A673 (cell line): ENCODE measurements around the gene NTNG1. TPM values are rescaled to one million over a fixed set of nuclear protein-coding genes. Genes with fewer than 3 reads are reported as not detected.

Experiments
- BruUV-seq: library from RNA; stranded (reverse); fragments of 400-500 nt; replicated peaks from 2 replicates; lab custom pipeline; 2021; lab: Mats Ljungman, UMichigan
- CTCF ChIA-PET: fragments of 300-600 bp; sonication (Branson Sonifier 250); formaldehyde crosslinking; loops from one replicate; lab custom pipeline; 2022; ENCODE audit warnings: antibody characterized with exemption; lab: Charles Lee
- POLR2A ChIA-PET: fragments of 300-600 bp; sonication (Branson Sonifier 250); formaldehyde crosslinking; loops from one replicate; lab custom pipeline; 2022; ENCODE audit warnings: antibody characterized with exemption; ENCODE audit not compliant: low non-redundant PET; lab: Charles Lee
- DNase-seq: peaks from one replicate; pipeline ENCODE4 v3.0.0-alpha.2; 2015; ENCODE audit warnings: low spot score
- H3K27ac ChIP-seq: fragments of 200-600 bp; sonication (generic); 2 replicates; pipeline ENCODE4 v1.5.1; 2016; ENCODE audit warnings: mixed run types, low read depth, mild to moderate bottlenecking, mixed read lengths, antibody characterized with exemption, low read length; ENCODE audit not compliant: poor library complexity, severe bottlenecking
- H3K27me3 ChIP-seq: fragments of 200-600 bp; sonication (generic); replicated peaks from 2 replicates; pipeline ENCODE4 v1.6.1; 2017; ENCODE audit warnings: mixed run types, low read depth, mild to moderate bottlenecking, mixed read lengths, antibody characterized with exemption, low read length; ENCODE audit not compliant: insufficient read depth, poor library complexity
- H3K36me3 ChIP-seq: fragments of 200-600 bp; sonication (generic); 2 replicates; pipeline ENCODE4 v1.6.1; 2016; ENCODE audit warnings: mixed run types, mild to moderate bottlenecking, mixed read lengths, antibody characterized with exemption, low read length; ENCODE audit not compliant: insufficient read depth, poor library complexity, severe bottlenecking
- H3K4me1 ChIP-seq: fragments of 200-600 bp; sonication (generic); 2 replicates; pipeline ENCODE4 v1.6.1; 2017; ENCODE audit warnings: mixed run types, mild to moderate bottlenecking, mixed read lengths, antibody characterized with exemption, low read length; ENCODE audit not compliant: insufficient read depth, poor library complexity, severe bottlenecking
- H3K4me3 ChIP-seq: fragments of 200-600 bp; sonication (generic); 2 replicates; pipeline ENCODE4 v1.5.1; 2016; ENCODE audit warnings: low read depth, mixed run types, mild to moderate bottlenecking, mixed read lengths, low read length; ENCODE audit not compliant: poor library complexity, severe bottlenecking
- H3K9me3 ChIP-seq: fragments of 200-600 bp; sonication (generic); 2 replicates; pipeline ENCODE4 v1.6.1; 2016; ENCODE audit warnings: mixed run types, low read depth, mild to moderate bottlenecking, mixed read lengths, antibody characterized with exemption, low read length; ENCODE audit not compliant: poor library complexity, severe bottlenecking
- EZH2 ChIP-seq: fragments of 200-600 bp; sonication (generic); IDR thresholded peaks from 2 replicates; pipeline ENCODE4 v1.6.1; 2017; ENCODE audit warnings: borderline replicate concordance, low read depth, mild to moderate bottlenecking, mixed read lengths, antibody characterized with exemption, low read length; ENCODE audit not compliant: poor library complexity, severe bottlenecking
- intact Hi-C: fragments of 100-400 bp; cut with micrococcal nuclease; formaldehyde crosslinking; loops from one replicate; pipeline ENCODE4 v1.10.0; 2022; ENCODE audit not compliant: unreplicated experiment
- total RNA-seq: library from RNA; stranded (reverse); gene quantifications from 2 replicates; pipeline ENCODE4 v1.2.3, GENCODE V29; 2021
- TF ChIP-seq, protein P1 (sequence below): fragments of 300-800, 200-600 bp; sonication (generic); conservative IDR thresholded peaks from 2 replicates; pipeline ENCODE4 v1.5.1; 2017; ENCODE audit warnings: low read depth, mild to moderate bottlenecking, antibody characterized with exemption, low read length, moderate library complexity, mixed read lengths

The NTNG1 gene
- total RNA-seq, 1 experiment from 2014 or later: 91.5 TPM

DNA sequence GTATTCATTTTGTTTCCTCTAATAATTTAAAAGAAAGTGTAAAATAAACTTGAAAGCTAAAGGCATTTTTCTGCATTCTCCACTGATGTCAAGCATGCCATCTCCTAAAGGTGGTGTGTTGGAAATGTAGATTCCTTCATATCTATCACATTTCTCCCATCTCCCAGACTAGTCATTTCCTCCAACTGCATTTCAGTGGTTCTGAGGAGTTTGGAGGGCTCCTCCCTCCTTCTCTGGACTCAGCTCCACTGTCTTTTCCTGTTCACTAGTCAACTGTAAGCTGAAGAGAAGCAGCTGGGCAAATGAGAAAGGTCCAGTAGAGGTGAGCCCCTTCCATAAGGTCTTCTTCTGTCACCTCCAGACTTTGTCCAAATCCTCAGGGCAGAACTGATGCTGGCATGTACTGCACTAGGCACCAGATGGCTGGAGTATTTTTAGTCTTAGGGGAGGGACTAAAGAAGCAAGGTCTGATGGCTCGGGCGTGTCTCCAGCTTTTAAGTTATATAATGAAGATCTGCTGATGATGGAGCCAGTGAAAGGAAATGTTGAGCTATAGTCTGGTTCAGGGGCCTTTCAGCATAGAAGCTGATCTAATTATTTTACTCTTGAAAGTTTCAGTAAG, 186.1 kb downstream of the NTNG1 start:
- CTCF ChIA-PET: no interaction called here
- H3K36me3 ChIP-seq: peaks cover 12% of the 10 kb centered on the region
- intact Hi-C loops: no loop called here
- no TSS peak for BruUV-seq
- TF ChIP-seq, protein P1, sequence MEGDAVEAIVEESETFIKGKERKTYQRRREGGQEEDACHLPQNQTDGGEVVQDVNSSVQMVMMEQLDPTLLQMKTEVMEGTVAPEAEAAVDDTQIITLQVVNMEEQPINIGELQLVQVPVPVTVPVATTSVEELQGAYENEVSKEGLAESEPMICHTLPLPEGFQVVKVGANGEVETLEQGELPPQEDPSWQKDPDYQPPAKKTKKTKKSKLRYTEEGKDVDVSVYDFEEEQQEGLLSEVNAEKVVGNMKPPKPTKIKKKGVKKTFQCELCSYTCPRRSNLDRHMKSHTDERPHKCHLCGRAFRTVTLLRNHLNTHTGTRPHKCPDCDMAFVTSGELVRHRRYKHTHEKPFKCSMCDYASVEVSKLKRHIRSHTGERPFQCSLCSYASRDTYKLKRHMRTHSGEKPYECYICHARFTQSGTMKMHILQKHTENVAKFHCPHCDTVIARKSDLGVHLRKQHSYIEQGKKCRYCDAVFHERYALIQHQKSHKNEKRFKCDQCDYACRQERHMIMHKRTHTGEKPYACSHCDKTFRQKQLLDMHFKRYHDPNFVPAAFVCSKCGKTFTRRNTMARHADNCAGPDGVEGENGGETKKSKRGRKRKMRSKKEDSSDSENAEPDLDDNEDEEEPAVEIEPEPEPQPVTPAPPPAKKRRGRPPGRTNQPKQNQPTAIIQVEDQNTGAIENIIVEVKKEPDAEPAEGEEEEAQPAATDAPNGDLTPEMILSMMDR: no peak
- TF ChIP-seq EZH2: no peak
- POLR2A ChIA-PET: no interaction called here
- no peak overlapping the region for H3K27ac ChIP-seq
- peaks cover 19% of the 10 kb centered on the region for H3K4me1 ChIP-seq
- H3K9me3 ChIP-seq: no peaks in the 10 kb centered on the region
- no peaks in the 10 kb centered on the region for H3K27me3 ChIP-seq
- H3K4me3 ChIP-seq: no peak overlapping the region
- no peak for DNase-seq

DNA sequence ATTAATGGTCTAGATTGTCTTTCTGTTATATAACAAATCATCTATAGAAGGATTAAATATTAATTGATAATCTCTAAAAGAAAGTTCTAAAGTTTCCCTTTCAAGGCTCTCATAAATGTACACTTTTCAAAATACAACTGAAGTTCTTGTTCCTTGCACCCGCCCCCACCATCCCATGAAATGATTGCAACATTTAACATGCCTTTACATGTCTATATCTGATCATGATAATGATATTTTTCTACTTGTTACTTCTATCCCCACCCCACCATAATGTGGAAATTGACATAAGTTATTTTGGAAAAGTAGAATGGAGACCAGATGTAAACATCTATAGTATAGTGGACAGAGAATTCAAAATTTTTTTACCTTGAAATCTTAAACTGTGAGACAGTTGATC, 186.6 kb downstream of the NTNG1 start:
- H3K4me1 ChIP-seq: peaks cover 15% of the 10 kb centered on the region
- H3K4me3 ChIP-seq: no peak overlapping the region
- DNase-seq: no peak
- H3K27me3 ChIP-seq: no peaks in the 10 kb centered on the region
- no TSS peak for BruUV-seq
- no peaks in the 10 kb centered on the region for H3K9me3 ChIP-seq
- ChIA-PET CTCF (no interaction called here), POLR2A (no interaction called here)
- H3K27ac ChIP-seq: no peak overlapping the region
- H3K36me3 ChIP-seq: peaks cover 12% of the 10 kb centered on the region
- intact Hi-C loops: no loop called here
- TF ChIP-seq, protein P1: no peak
- TF ChIP-seq EZH2: no peak

DNA sequence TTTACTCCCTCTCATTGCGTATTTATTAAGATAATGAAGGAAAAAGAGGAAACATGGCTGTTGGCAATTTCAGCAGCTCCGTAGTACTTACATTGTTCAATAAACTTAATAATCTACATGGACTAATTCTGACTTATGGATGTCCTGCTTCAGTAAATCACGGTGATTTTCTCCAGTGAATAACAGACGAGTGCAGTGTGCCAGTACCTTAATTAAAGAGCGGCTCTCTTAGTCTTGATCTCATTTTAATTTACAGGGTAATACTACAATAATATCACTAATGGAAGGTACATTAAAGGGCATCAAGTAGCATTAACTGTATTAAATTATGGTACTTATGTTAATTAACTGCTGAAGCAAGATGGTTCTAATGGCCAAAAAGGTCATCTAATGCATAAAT, 187.2 kb downstream of the NTNG1 start:
- intact Hi-C loops: no loop called here
- Histone ChIP-seq H3K4me3 (no peak overlapping the region), H3K36me3 (peaks cover 12% of the 10 kb centered on the region), H3K27me3 (no peaks in the 10 kb centered on the region), H3K27ac (no peak overlapping the region), H3K9me3 (no peaks in the 10 kb centered on the region), H3K4me1 (peaks cover 11% of the 10 kb centered on the region)
- no peak for DNase-seq
- TF ChIP-seq, protein P1: no peak
- TF ChIP-seq EZH2: no peak
- ChIA-PET CTCF (no interaction called here), POLR2A (no interaction called here)
- BruUV-seq: no TSS peak
